Left ventricle myocardium inferior (tissue), 1 donor: Measurements from ENCODE around the gene DDRGK1. TPM values are rescaled to one million over a fixed set of nuclear protein-coding genes. Genes with fewer than 3 reads are reported as not detected.
A peak's percentile ranks its signal among the peaks of the same experiment; 100 is the strongest.

Experiments
- DNase-seq: peaks from one replicate; pipeline ENCODE4 v3.0.0-alpha.2; 2020
- H3K27ac ChIP-seq: fragments of 200-600 bp; replicated peaks from 2 replicates; pipeline ENCODE4 v1.8.0; 2021
- H3K27me3 ChIP-seq: fragments of 200-600 bp; 2 replicates; pipeline ENCODE4 v1.8.0; 2021; ENCODE audit warnings: low read depth
- H3K36me3 ChIP-seq: fragments of 200-600 bp; 2 replicates; pipeline ENCODE4 v1.8.0; 2021
- H3K4me1 ChIP-seq: fragments of 200-600 bp; 2 replicates; pipeline ENCODE4 v1.8.0; 2021
- H3K4me3 ChIP-seq: fragments of 200-600 bp; 2 replicates; pipeline ENCODE4 v1.8.0; 2021; ENCODE audit warnings: mild to moderate bottlenecking, moderate library complexity
- H3K9me3 ChIP-seq: fragments of 200-600 bp; replicated peaks from 2 replicates; pipeline ENCODE4 v1.8.0; 2021
- CTCF ChIP-seq: fragments of 200-600 bp; IDR thresholded peaks from 2 replicates; pipeline ENCODE4 v1.8.0; 2021; ENCODE audit warnings: antibody characterized with exemption, mild to moderate bottlenecking, borderline replicate concordance
- intact Hi-C: fragments of 100-400 bp; cut with micrococcal nuclease; formaldehyde crosslinking; loops from one replicate; pipeline ENCODE4 v1.11.0; 2022
- total RNA-seq: library from RNA; stranded (reverse); fragmentation: NEBNext Ultra II Directional; extraction: Animal tissue kit (Norgen Biotek cat#: 25700); gene quantifications from one replicate; pipeline ENCODE4 v1.2.1, GENCODE V29; 2021
- donor health status: DM: no; HTN: yes; CAD: no; lungs with severe emphysema.

Gene DDRGK1
- total RNA-seq, 1 donor from 2014 or later, result 30.0 TPM

GRCh38 chr20:3226093-3226492, 21.6 kb upstream of the DDRGK1 start:
- TF ChIP-seq CTCF, result no peak
- no peak overlapping the region for H3K4me3 ChIP-seq
- peaks cover 13% of the 10 kb centered on the region for H3K4me1 ChIP-seq
- H3K27me3 ChIP-seq, result no peaks in the 10 kb centered on the region
- H3K36me3 ChIP-seq, result peaks cover 15% of the 10 kb centered on the region
- no peak overlapping the region for H3K27ac ChIP-seq
- DNase-seq, result no peak
- intact Hi-C loops, result no loop called here
- no peaks in the 10 kb centered on the region for H3K9me3 ChIP-seq

DNA sequence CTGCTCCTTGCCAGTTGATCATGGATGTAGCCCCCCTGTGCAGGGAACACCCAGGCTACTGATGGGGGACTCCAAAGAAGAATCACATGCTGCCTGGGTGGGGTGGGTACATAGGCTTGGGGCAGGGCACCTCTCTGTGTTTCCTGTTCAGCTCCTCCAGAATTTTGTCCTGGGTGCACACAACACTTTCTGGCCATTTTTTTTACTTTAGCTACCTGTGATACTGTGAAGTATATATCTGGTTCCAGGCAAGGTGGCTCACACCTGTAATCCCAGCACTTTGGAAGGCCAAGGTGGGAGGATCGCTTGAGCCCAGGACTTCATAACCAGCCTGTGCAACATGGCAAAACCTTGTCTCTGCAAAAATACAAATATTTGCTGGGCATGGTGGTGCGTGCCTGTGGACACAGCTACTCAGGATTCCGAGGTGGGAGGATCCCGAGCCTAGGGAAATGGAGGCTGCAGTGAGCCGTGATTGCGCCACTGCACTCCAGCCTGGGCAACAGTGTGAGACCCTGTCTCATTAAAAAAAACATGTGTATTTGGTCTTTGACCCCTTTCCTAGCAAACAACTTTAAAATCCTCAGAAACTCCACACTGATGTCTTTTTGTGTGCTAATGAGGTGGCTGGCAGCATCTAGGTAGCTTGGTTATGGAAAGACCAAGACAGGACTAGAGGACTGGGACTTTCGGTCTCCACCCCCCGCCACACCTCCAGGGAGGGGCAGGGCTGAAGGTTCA, 20.4 kb upstream of the DDRGK1 start:
- H3K27me3 ChIP-seq, result no peaks in the 10 kb centered on the region
- H3K4me1 ChIP-seq, result peaks cover 13% of the 10 kb centered on the region
- no peak overlapping the region for H3K4me3 ChIP-seq
- intact Hi-C loops, result no loop called here
- TF ChIP-seq CTCF, result no peak
- H3K9me3 ChIP-seq, result no peaks in the 10 kb centered on the region
- no peak for DNase-seq
- H3K27ac ChIP-seq, result no peak overlapping the region
- peaks cover 27% of the 10 kb centered on the region for H3K36me3 ChIP-seq

DNA sequence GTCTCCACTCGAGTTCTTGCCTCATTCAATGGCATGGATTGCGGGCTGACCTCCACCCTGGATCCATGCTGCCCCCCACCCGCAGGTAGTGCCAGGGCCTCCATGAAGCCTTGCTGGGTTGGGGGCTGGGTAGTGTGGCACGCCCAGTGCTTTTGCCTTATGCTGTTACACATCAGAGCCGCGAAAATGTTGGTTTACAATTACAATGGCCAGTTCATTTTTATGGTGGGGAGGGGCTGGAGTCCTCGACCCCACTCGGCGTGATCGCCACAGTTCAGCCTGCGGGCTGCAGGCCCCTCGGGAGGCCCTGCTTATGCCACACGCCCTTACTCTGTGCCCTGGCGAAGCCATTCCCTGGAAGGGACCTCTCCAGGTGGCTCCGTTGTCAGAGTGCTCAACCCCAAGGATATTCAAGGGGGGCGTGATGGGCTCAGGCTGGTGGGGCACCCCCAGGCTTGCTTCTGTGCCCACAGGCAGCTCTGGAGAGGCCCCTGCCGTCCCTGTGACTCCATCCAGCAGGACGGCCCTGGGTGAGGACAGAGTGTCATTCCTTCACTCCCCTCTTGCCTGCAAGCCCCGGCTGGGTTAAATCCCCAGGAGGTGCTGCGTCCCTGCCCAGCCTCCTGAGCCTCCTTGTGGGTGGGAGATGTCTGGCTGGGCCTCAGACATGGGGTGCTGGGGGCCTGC, 19.7 kb upstream of the DDRGK1 start:
- H3K36me3 ChIP-seq, result peaks cover 27% of the 10 kb centered on the region
- no peaks in the 10 kb centered on the region for H3K27me3 ChIP-seq
- no peak overlapping the region for H3K4me3 ChIP-seq
- no peaks in the 10 kb centered on the region for H3K9me3 ChIP-seq
- intact Hi-C loops, result no loop called here
- no peak for DNase-seq
- TF ChIP-seq CTCF, result no peak
- peaks cover 13% of the 10 kb centered on the region for H3K4me1 ChIP-seq
- H3K27ac ChIP-seq, result no peak overlapping the region

DNA sequence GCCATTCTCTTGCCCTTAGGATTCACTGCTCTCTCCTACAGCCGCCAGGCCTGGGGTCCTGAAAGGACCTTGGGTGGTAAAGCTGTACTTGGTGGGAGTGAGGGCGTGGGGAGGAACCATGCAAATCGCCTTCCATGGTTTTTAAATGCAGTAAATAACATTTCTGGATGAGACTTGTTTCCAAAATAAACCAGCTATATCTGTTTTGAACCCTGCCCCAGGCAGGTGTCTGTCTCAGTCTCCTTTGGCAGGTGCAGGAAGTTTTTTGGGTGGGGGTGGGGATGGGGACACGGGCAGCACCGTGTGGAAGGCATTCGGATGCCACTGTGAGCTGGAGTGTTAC, 19.1 kb upstream of the DDRGK1 start:
- Histone ChIP-seq H3K36me3 (peaks cover 27% of the 10 kb centered on the region), H3K27me3 (no peaks in the 10 kb centered on the region), H3K4me3 (no peak overlapping the region), H3K4me1 (peaks cover 16% of the 10 kb centered on the region), H3K27ac (no peak overlapping the region), H3K9me3 (no peaks in the 10 kb centered on the region)
- no peak for DNase-seq
- TF ChIP-seq CTCF, result no peak
- intact Hi-C loops, result no loop called here

DNA sequence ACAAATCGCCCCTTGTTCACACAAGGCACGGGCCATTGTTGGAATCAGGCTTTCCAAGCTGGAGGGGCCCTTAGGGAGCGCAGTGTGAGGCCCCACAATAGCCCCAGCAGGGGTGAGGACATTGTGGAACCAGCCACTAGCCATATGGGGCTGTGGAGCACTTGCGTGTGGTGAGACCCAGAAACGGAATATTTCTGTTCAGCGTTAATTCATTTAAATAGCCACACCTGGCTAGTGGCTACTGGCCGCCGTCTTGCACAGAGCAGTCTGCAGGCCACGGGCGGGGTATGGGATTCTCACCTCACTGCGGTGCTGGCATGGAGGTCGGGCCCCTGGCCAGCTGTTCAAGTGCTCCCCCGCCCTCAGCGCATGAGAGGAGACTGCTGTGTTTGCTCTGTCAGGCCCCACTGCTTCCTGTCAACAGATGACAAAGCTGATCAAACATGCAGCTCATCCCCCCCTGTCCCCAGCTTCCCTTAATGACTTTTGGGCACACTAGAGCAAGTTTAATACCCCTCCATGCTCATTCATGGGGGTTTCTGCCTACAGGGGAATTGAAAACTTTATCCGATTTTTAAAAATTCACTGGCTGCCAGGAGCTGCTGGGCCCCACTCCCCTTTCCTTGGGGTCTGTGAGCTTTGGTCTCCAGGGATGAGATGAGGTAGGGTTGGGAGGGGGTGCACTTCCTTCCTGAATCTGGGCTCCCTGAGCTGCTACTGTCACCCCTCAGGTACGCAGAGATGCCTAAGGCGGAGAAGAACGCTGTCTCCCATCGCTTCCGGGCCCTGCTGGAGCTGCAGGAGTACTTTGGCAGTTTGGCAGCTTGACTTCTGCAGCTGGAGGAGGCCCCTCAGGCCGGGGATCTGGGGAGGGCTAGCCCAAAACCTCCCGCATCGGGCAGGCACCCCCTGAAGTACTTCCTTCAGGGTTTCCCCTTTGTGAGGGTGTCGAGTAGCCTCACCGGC, 18.4 kb upstream of the DDRGK1 start:
- peak; percentile 70 for DNase-seq
- Histone ChIP-seq H3K4me1 (peaks cover 22% of the 10 kb centered on the region), H3K27me3 (no peaks in the 10 kb centered on the region), H3K36me3 (peaks cover 27% of the 10 kb centered on the region), H3K27ac (no peak overlapping the region), H3K4me3 (no peak overlapping the region), H3K9me3 (no peaks in the 10 kb centered on the region)
- intact Hi-C loops, result no loop called here
- no peak for TF ChIP-seq CTCF
